Activated CD4-positive, alpha-beta T cell treated with anti-CD3 and anti-CD28 coated beads for 24 hours (primary cell): ENCODE data around the gene PM20D1.
A peak's percentile ranks its signal among the peaks of the same experiment; 100 is the strongest.
"Not testable (repeated sequence)": the region's sequence is repeated elsewhere in the genome, so short reads cannot be mapped to it uniquely, and the experiment has no call there.

ENCODE experiments used
- DNase-seq, 2 donors: peaks; one replicate each; pipeline ENCODE4 v3.0.0-alpha.2; 2020; ENCODE audit warnings: low read depth in 2 of 2

Gene PM20D1

GRCh38 chr1:205840146-205840923, 9.6 kb downstream of the PM20D1 start:
- no peak for DNase-seq

GRCh38 chr1:205837382-205837970, 12.5 kb downstream of the PM20D1 start:
- no peak for DNase-seq

DNA sequence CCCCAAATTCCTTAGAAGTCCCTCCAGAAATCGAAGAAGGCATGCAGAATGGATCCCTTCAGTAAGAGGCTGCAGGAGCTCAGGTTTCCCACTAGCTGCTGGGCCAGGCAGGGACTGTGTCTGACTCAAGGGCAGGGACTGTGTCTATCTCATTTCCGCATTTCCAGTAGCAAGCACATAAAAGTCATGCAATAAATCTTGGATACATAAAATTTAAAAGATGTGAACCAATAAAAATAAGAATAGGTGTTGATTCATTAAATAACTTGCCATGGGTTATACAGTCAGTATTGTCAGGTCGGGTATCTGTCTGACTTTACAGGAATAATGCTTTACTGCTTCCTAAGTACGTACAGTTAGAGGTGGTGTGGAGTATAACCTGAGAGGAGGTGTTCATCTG, 15.2 kb downstream of the PM20D1 start:
- no peak for DNase-seq

GRCh38 chr1:205832326-205832751, 17.6 kb downstream of the PM20D1 start:
- DNase-seq, result no peak

DNA sequence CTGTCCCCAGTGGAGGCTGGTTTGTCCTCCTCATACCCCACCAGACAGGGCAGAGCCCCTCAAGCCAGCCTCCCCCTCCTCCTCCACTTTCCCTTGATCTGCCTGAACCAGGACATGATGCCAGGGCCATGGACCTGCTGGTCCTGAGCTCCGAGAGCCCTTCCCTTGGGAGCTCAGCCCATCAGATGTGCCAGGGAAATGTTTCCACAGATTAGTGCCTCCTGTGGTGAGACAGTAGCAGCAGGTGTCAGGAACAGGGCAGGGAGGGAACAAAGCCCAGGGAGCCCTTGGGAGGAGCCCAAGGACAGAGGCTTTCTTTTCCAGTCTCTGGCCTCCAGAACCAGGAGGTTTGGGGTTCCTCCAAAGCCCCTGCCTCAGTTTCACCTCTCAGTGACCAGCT, 22.3 kb downstream of the PM20D1 start:
- no peak for DNase-seq

DNA sequence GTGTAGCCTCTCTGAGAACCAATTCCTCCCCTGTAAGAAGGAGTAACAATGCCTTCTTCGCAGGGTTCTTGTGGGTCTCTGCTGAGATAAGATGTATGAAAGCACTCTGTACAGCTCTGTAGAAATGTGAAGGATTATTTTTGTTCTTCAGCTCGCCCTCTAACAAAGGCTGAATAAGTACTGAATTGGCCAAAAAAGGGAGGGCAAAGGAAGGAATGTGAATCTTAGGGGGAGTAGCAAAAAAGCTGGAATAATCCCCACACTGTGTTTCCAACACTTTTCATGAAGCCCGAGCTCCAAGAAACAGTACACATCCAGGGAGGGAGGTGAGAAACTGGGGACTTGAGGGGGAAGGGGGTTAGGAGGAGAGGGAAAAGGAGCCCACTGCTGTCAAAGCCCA, 22.9 kb downstream of the PM20D1 start:
- no peak for DNase-seq

DNA sequence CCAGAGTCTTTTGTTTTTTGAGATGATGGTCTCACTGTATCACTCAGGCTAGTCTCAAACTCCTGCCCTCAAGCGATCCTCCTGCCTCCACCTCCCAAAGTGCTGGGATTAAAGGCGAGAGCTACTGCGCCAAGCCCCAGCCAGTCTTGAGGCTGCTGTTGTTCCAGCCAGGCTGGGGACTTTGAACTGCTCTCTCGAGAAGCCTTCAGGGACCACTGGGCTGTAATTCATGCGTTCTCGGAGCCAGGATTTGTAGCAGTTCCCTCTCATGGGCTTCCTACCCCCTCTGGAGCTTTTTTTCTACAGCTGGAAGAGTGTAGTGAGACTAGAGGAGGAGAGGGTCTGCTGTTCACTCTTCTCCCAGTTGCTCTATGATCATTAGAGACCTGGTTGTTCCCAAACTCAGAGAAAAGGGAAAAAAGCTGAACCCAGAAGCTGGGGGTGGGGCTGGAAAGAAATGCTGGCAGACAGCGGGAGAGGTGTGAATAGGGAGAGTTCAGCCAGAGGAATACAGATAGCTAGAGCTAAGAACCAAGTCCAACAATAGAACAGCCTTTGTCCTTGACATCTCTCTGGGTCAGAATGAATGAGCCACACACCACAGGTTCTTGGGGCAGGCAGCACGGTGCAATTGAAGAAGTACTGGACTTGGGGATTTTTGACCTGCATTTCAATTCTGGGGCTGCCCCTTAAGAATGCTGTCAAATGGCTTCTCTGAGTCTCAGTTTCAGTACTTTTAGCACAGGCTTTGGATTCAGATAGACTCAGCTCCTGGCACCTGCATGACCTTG, 23.7 kb downstream of the PM20D1 start:
- no peak for DNase-seq

- no peak for DNase-seq
Observed at GRCh38 chr1:205824180-205824579, 25.8 kb downstream of the PM20D1 start.

- DNase-seq, result not testable (repeated sequence)
Observed at GRCh38 chr1:205823260-205823659, 26.7 kb downstream of the PM20D1 start.

DNA sequence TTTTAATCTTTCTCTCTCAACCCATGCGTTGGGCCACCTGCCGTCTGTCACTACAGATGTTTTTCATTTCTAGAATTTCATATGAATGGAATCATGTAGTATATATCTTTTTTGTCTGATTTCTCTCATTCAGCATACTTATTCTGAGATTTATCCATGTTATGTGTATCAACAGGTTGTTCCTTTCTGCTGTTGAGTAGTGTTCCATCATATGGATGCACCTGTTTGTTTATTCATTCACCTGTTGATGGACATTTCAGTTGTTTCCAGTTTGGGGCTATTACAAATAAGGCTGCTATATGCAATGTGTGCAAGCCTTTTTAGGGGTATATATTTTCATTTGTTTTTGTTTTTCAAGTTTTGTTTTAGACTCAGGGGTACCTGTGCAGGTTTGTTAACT, 27.5 kb downstream of the PM20D1 start:
- no peak for DNase-seq

- DNase-seq, result no peak
Observed at GRCh38 chr1:205817988-205818387, 31.9 kb downstream of the PM20D1 start.

DNA sequence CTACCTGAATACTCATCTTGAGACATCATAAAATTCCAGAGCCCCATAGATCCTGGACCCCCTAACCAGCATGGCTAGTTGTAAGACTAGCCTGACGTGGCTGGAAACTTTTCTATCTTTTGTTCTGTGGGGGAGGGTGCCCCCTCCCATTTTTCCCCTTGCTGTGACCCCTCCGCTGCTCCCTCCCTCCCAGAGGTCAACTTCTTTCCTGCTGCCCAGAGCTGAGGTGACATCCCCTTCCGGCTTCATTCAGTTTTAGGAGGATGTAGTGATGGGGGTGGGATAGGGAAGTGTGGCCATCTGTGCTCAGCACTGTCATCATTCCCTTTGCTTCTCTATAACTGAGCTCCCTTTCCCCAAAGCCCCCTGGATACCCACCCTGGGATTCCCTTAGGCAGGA, 32.6 kb downstream of the PM20D1 start:
- no peak for DNase-seq

GRCh38 chr1:205813755-205814058, 36.2 kb downstream of the PM20D1 start:
- no peak for DNase-seq

- DNase-seq, result peak; percentile 84 to 85
Observed at GRCh38 chr1:205812878-205813754, 36.8 kb downstream of the PM20D1 start, which contains the start of gene SLC41A1. SLC41A1 (minus strand) TSS chr1:205813198; CDS start chr1:205810441, 2,757 bp downstream.

DNA sequence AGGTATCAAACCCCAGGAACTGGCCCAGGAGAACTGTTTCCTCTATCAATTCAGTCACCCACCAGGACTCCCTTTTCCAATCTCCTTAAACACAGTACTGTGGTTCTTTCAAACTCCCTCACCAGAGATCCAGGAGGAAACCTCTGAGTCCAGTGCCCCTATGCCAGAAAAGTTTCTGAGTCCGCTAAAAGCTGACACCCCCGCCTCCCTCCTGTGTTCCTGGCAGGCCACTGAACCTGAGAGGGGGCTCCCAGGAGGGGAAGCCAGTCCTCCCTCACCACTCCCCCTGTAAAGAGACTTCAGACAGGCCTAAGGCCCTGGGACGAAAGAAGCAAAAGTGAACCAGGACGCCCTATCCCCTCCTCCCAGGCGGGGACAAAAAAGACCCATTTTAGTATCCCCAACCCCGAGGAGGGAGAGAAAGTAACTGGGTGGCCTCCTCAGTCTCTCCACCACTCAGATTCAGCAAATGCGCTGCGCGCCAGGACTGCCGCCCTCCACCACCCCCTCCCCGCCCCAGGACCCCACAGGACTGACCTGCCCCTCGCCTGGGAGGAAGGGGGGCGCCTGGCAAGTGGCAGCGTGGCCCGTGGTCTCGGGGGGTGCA, 37.6 kb downstream of the PM20D1 start:
- DNase-seq, result no peak

DNA sequence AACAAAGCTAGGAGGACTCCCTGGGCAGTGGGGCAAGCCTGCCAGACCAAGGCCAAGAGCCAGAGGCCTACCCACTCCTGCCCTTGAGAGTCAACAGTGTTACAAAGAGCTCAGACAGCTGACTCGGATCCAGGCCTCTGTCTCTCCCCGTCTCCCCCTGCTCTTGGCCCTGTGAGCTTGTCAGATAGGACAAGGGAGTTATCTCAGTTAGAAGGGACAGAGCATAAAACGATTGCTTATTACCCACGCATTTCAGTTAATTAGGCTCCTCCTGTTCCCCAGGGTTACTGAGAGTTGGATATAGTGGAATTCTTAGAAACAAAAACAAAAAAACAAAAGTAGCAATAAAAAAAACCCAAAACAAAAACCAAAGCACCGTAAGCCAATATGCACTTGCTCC, 38.3 kb downstream of the PM20D1 start:
- no peak for DNase-seq

DNA sequence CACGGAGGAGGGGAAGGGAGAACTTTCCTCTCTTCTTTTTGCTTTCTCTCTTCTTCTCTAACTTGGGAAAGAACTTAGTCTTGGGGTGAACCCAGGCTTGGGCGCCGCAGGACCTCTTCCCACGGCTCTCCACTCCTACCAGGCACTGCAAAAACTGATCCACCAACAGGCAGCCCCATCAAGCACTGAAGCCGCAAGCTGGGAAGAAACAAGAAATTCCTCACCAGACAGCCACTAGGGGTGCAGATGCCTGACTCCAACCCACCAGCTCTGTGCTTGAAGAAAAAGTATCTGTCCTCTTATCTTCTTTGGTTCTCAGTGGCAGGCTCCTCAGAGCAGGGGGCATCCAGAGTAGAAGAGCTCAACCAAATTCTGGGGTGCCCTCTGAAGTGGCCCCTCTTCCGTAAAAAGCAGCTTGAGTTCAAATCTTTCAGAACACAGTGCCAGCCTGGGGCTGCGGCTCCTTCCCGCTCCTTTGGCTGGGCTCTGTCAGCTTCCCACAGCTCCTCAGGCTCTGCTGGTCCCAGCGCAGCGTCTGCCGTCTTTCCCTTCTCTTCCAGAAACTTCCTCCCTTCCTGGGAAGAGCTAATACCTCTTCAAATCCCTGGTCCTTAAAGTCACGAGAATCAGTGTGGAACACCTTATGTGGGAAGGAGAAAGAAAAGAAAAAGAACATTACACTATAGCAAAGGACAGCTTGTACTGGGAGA, 39.3 kb downstream of the PM20D1 start:
- no peak for DNase-seq

DNA sequence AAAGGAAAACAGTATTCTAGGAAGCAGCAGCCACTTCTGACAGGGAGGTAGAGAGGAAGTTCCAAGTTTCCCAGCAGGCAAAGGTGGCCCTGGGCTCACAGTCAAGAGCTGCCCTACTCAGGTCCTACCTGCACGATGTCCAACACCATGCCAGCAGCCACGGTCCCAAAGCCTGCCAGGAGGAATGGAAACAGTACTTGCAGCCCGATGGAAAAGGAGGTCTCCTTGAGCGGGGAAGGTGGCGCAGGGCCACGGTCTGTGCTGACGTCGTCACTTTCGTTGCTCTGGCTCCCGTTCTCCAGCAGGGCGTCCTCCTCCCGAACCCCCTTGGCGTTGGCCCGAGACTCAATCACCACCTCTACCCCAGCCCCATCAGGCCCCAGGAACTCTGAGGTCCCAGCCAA, 40.0 kb downstream of the PM20D1 start:
- DNase-seq, result no peak

- no peak for DNase-seq
Observed at GRCh38 chr1:205809469-205809868, 40.5 kb downstream of the PM20D1 start.

DNA sequence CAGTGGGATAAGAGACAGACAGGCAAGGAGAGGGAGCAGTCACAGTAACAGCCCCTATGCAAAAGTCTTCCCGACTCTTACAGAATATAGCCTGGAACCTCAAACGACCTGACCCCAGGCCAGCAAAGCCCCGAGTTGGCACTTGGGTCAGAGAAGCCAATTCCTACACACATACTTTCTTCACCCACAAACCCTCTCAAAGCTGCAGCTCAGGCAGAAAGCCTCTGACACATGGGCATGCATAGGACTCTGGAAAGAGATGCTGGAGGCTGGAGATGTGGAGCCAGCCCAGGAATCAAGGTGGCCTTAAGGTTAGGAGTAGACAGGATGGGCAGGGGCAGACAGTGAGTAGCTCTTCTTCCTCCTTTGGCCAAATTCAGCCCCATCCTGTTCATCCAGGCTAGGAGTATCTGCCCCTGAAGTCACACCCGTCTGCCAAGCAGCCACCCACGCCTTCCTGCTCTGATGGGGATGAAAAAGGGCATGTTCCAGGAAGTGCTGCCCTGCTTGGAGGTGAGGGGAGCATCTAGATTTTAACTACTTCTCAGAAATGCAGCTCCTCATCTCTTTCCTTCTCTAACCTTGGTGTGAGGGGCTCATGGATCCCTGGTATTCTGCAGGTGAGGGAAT, 44.7 kb downstream of the PM20D1 start:
- DNase-seq, result peak in 1 of 2 donors; percentile 41
